ENCODE results near the gene COPA. TPM values are rescaled to one million over a fixed set of nuclear protein-coding genes. Genes with fewer than 3 reads are reported as not detected.

The COPA gene
- total and polyA plus RNA-seq, 10 of the 15 experiments (the other 5 are each of a cell fraction or from before 2014, with no cell fraction given), result 53.7 to 180 (median 123) TPM

DNA sequence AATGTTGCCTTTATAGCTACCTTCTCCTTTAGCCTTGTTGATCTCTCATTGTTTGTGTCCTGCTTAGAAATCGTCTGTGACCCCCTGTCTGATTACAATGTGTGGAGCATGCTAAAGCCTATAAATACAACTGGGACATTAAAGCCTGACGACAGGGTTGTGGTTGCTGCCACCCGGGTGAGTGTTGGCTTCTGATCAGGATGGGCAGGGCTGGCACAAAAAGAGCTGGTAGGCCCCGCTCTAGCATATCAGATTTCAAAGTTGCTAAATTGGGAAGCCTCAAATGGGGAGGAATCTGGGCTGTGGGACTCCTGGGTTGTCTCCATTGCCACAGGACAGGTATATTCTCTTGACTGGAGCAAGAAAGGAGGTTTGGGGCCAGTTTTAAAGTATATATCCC lies 8.6 kb upstream of the COPA start:
- Histone ChIP-seq H4K20me1 (ENCODE audit: control insufficient read depth, insufficient read depth) (no peaks in the 10 kb centered on the region), H3K4me1 (ENCODE audit: control insufficient read depth, insufficient read depth, low read length) (peaks cover 7% of the 10 kb centered on the region), H3K9ac (ENCODE audit: control insufficient read depth, insufficient read depth, low read length) (no peak overlapping the region), H3K36me3 (ENCODE audit: control insufficient read depth in 2 of 2, insufficient read depth in 2 of 2, low read length in 1 of 2) (peaks cover 39 to 57% of the 10 kb centered on the region in 2 experiments), H3K27me3 (replicated peaks in 1 of 2; ENCODE audit: control insufficient read depth in 2 of 2, insufficient read depth in 2 of 2, low read length in 1 of 2) (no peaks in the 10 kb centered on the region), H3K79me2 (ENCODE audit: control insufficient read depth, insufficient read depth, low read length) (peaks cover 9% of the 10 kb centered on the region), H3K9me3 (replicated peaks; ENCODE audit: control insufficient read depth, insufficient read depth, low read length) (no peaks in the 10 kb centered on the region), H3K27ac (ENCODE audit: control insufficient read depth, insufficient read depth) (no peak overlapping the region), H3K4me3 (no peak overlapping the region), H2AFZ (ENCODE audit: control insufficient read depth, low read depth, low read length) (no peak overlapping the region), H3K4me2 (ENCODE audit: control insufficient read depth, insufficient read depth) (no peak overlapping the region)
- no peak for DNase-seq (ENCODE audit: low read depth, low spot score)
- ChIA-PET SMC1A (ENCODE audit: uncharacterized antibody, unreplicated experiment) (interaction anchor here (1.1 to 2.2 kb wide), 2 partner anchors 17 to 25 kb away, joined by 3 to 9 read pairs; no protein-coding TSS in a partner anchor), POLR2A (no interaction called here), RAD21 (ENCODE audit: unreplicated experiment) (interaction anchor here (1.3 kb wide), 1 partner anchor 158 kb away, joined by 7 read pairs; no protein-coding TSS in a partner anchor), CTCF (interaction anchor here (1.0 to 7.0 kb wide), 6 partner anchors 9 to 261 kb away, joined by 3 to 98 read pairs (median 4); no protein-coding TSS in a partner anchor)
- no TSS peak for BruUV-seq (replicated peaks)
- intact Hi-C loops (cut with micrococcal nuclease; ENCODE audit: unreplicated experiment) (no loop called here), in situ Hi-C loops (cut with MboI) (no loop called here)
- FAIRE-seq, result no peak
- TF ChIP-seq SMARCA5 (IDR thresholded peaks at IDR 0.05) (no peak), SIN3A (IDR thresholded peaks at IDR 0.05; ENCODE audit: low read depth, low read length) (no peak), MYC (IDR thresholded peaks at IDR 0.05; ENCODE audit: insufficient read depth, insufficient read length, insufficient replicate concordance, low read length, severe bottlenecking) (no peak), PAX8 (IDR thresholded peaks at IDR 0.05) (no peak), ZNF207 (IDR thresholded peaks at IDR 0.05; ENCODE audit: borderline replicate concordance) (no peak), SPI1 (IDR thresholded peaks at IDR 0.05; ENCODE audit: borderline replicate concordance, insufficient read depth, low read depth, low read length) (no peak)
- TF ChIP-seq, protein P1, sequence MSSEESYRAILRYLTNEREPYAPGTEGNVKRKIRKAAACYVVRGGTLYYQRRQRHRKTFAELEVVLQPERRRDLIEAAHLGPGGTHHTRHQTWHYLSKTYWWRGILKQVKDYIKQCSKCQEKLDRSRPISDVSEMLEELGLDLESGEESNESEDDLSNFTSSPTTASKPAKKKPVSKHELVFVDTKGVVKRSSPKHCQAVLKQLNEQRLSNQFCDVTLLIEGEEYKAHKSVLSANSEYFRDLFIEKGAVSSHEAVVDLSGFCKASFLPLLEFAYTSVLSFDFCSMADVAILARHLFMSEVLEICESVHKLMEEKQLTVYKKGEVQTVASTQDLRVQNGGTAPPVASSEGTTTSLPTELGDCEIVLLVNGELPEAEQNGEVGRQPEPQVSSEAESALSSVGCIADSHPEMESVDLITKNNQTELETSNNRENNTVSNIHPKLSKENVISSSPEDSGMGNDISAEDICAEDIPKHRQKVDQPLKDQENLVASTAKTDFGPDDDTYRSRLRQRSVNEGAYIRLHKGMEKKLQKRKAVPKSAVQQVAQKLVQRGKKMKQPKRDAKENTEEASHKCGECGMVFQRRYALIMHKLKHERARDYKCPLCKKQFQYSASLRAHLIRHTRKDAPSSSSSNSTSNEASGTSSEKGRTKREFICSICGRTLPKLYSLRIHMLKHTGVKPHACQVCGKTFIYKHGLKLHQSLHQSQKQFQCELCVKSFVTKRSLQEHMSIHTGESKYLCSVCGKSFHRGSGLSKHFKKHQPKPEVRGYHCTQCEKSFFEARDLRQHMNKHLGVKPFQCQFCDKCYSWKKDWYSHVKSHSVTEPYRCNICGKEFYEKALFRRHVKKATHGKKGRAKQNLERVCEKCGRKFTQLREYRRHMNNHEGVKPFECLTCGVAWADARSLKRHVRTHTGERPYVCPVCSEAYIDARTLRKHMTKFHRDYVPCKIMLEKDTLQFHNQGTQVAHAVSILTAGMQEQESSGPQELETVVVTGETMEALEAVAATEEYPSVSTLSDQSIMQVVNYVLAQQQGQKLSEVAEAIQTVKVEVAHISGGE (CRISPR knock-in tag; IDR thresholded peaks at IDR 0.05), result no peak
- TF ChIP-seq, protein P2, sequence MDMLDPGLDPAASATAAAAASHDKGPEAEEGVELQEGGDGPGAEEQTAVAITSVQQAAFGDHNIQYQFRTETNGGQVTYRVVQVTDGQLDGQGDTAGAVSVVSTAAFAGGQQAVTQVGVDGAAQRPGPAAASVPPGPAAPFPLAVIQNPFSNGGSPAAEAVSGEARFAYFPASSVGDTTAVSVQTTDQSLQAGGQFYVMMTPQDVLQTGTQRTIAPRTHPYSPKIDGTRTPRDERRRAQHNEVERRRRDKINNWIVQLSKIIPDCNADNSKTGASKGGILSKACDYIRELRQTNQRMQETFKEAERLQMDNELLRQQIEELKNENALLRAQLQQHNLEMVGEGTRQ (IDR thresholded peaks at IDR 0.05; ENCODE audit: borderline replicate concordance, low read depth, low read length), result no peak
- TF ChIP-seq, protein P3, sequence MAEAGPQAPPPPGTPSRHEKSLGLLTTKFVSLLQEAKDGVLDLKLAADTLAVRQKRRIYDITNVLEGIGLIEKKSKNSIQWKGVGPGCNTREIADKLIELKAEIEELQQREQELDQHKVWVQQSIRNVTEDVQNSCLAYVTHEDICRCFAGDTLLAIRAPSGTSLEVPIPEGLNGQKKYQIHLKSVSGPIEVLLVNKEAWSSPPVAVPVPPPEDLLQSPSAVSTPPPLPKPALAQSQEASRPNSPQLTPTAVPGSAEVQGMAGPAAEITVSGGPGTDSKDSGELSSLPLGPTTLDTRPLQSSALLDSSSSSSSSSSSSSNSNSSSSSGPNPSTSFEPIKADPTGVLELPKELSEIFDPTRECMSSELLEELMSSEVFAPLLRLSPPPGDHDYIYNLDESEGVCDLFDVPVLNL (IDR thresholded peaks at IDR 0.05; ENCODE audit: low read depth, low read length), result no peak
- TF ChIP-seq, protein P4, sequence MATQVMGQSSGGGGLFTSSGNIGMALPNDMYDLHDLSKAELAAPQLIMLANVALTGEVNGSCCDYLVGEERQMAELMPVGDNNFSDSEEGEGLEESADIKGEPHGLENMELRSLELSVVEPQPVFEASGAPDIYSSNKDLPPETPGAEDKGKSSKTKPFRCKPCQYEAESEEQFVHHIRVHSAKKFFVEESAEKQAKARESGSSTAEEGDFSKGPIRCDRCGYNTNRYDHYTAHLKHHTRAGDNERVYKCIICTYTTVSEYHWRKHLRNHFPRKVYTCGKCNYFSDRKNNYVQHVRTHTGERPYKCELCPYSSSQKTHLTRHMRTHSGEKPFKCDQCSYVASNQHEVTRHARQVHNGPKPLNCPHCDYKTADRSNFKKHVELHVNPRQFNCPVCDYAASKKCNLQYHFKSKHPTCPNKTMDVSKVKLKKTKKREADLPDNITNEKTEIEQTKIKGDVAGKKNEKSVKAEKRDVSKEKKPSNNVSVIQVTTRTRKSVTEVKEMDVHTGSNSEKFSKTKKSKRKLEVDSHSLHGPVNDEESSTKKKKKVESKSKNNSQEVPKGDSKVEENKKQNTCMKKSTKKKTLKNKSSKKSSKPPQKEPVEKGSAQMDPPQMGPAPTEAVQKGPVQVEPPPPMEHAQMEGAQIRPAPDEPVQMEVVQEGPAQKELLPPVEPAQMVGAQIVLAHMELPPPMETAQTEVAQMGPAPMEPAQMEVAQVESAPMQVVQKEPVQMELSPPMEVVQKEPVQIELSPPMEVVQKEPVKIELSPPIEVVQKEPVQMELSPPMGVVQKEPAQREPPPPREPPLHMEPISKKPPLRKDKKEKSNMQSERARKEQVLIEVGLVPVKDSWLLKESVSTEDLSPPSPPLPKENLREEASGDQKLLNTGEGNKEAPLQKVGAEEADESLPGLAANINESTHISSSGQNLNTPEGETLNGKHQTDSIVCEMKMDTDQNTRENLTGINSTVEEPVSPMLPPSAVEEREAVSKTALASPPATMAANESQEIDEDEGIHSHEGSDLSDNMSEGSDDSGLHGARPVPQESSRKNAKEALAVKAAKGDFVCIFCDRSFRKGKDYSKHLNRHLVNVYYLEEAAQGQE (IDR thresholded peaks at IDR 0.05; ENCODE audit: low read depth, low read length), result no peak
- no peak for ATAC-seq
- WGBS (ENCODE audit: insufficient coverage, insufficient replicate concordance, low lambda C conversion rate, missing lambda C conversion rate), result 87% methylated on average over 4 of the region's 4 CpGs

Data from GM12878 (cell line).